Mesenchymal stem cell (in vitro differentiated cells and primary cell): ENCODE measurements around the gene ZNRF4.

Source experiments
- DNase-seq: peaks from one replicate; pipeline ENCODE4 v3.0.0-alpha.2; 2013
- H2AFZ ChIP-seq: one replicate; pipeline ENCODE4 v1.6.1; 2013; ENCODE audit warnings: low read depth, mild to moderate bottlenecking, control low read depth, inconsistent platforms, low read length, moderate library complexity
- H2AK5ac ChIP-seq: 2 replicates; pipeline ENCODE4 v1.6.1; 2013; ENCODE audit warnings: low read length, moderate library complexity, mild to moderate bottlenecking, inconsistent platforms; ENCODE audit not compliant: severe bottlenecking
- H2BK120ac ChIP-seq: one replicate; pipeline ENCODE4 v1.6.1; 2013; ENCODE audit warnings: low read depth, mild to moderate bottlenecking, inconsistent platforms, low read length, moderate library complexity
- H2BK12ac ChIP-seq, 2 experiments: one replicate each; pipeline ENCODE4 v1.6.1; 2013; ENCODE audit warnings: inconsistent platforms in 2 of 2, low read length in 2 of 2, mild to moderate bottlenecking in 2 of 2, moderate library complexity in 2 of 2, control low read depth in 1 of 2
- H2BK15ac ChIP-seq: one replicate; pipeline ENCODE4 v1.6.1; 2013; ENCODE audit warnings: mild to moderate bottlenecking, low read depth, inconsistent platforms; ENCODE audit not compliant: poor library complexity, severe bottlenecking
- H2BK5ac ChIP-seq: 2 replicates; pipeline ENCODE4 v1.6.1; 2013; ENCODE audit warnings: low read depth, mild to moderate bottlenecking, low read length, control low read depth, inconsistent platforms; ENCODE audit not compliant: poor library complexity, severe bottlenecking
- H3K14ac ChIP-seq, 2 experiments: one replicate each; pipeline ENCODE4 v1.6.1; 2013; ENCODE audit warnings: inconsistent platforms in 2 of 2, low read length in 2 of 2, control low read depth in 1 of 2, mild to moderate bottlenecking in 1 of 2, moderate library complexity in 1 of 2
- H3K18ac ChIP-seq, 2 experiments: one replicate each; pipeline ENCODE4 v1.6.1; 2013; ENCODE audit warnings: inconsistent platforms in 2 of 2, low read length in 2 of 2, control low read depth in 1 of 2, low read depth in 1 of 2, mild to moderate bottlenecking in 1 of 2
- H3K23ac ChIP-seq, 2 experiments: one replicate each; pipeline ENCODE4 v1.6.1; 2013; ENCODE audit warnings: inconsistent platforms in 2 of 2, low read length in 2 of 2, mild to moderate bottlenecking in 2 of 2, moderate library complexity in 2 of 2, control low read depth in 1 of 2
- H3K27ac ChIP-seq: 2 replicates; pipeline ENCODE4 v1.5.1; 2013; ENCODE audit warnings: mild to moderate bottlenecking, moderate library complexity, low read length, control low read depth, inconsistent platforms; ENCODE audit not compliant: poor library complexity, severe bottlenecking
- H3K27me3 ChIP-seq, 2 experiments: 2 replicates each; pipeline versions ENCODE4 v1.6.1 to v1.7.0; 2013; ENCODE audit warnings: low read length in 2 of 2, mild to moderate bottlenecking in 2 of 2, moderate library complexity in 2 of 2, control low read depth in 1 of 2, inconsistent platforms in 1 of 2; ENCODE audit not compliant: control insufficient read depth in 1 of 2, insufficient read depth in 1 of 2
- H3K36me3 ChIP-seq, 2 experiments: 2 replicates each; pipeline versions ENCODE4 v1.6.1 to v1.7.0; 2013; ENCODE audit warnings: low read length in 2 of 2, control low read depth in 1 of 2, inconsistent platforms in 1 of 2, low read depth in 1 of 2, mild to moderate bottlenecking in 1 of 2; ENCODE audit not compliant: insufficient read depth in 2 of 2, control insufficient read depth in 1 of 2
- H3K4ac ChIP-seq, 2 experiments: one replicate each; pipeline ENCODE4 v1.6.1; 2013; ENCODE audit warnings: inconsistent platforms in 2 of 2, low read length in 2 of 2, mild to moderate bottlenecking in 2 of 2, moderate library complexity in 2 of 2, control low read depth in 1 of 2, low read depth in 1 of 2
- H3K4me1 ChIP-seq: 2 replicates; pipeline ENCODE4 v1.6.1; 2013; ENCODE audit warnings: low read depth, low read length, control low read depth; ENCODE audit not compliant: control insufficient read depth, insufficient read depth
- H3K4me2 ChIP-seq: 2 replicates; pipeline ENCODE4 v1.6.1; 2013; ENCODE audit warnings: low read length, mild to moderate bottlenecking, inconsistent platforms; ENCODE audit not compliant: poor library complexity, severe bottlenecking
- H3K4me3 ChIP-seq, 2 experiments: 2 replicates each; pipeline versions ENCODE4 v1.5.1 to v1.7.0; 2013; ENCODE audit warnings: low read length in 2 of 2, mild to moderate bottlenecking in 2 of 2, control low read depth in 1 of 2, low read depth in 1 of 2; ENCODE audit not compliant: insufficient read depth in 1 of 2
- H3K79me1 ChIP-seq: replicated peaks from 2 replicates; pipeline ENCODE4 v1.6.1; 2013; ENCODE audit warnings: mild to moderate bottlenecking, control low read depth, low read length, inconsistent platforms; ENCODE audit not compliant: poor library complexity, severe bottlenecking
- H3K9ac ChIP-seq: 2 replicates; pipeline ENCODE4 v1.7.0; 2013; ENCODE audit warnings: mild to moderate bottlenecking, low read length, moderate library complexity
- H3K9me3 ChIP-seq: 2 replicates; pipeline ENCODE4 v1.7.0; 2013; ENCODE audit warnings: mild to moderate bottlenecking, low read length; ENCODE audit not compliant: control insufficient read depth
- H4K8ac ChIP-seq: one replicate; pipeline ENCODE4 v1.6.1; 2013; ENCODE audit warnings: inconsistent platforms, mild to moderate bottlenecking, low read length, moderate library complexity
- H4K91ac ChIP-seq: one replicate; pipeline ENCODE4 v1.6.1; 2013; ENCODE audit warnings: mild to moderate bottlenecking, low read length, inconsistent platforms
- WGBS: methylation state at CpG from one replicate; pipeline ENCODE4 v1.1.7; 2013; ENCODE audit warnings: mixed read lengths; 5-methylcytosine and 5-hydroxymethylcytosine counted together

The ZNRF4 gene

GRCh38 chr19:5489551-5489950 is 34.3 kb downstream of the ZNRF4 start:
- Histone ChIP-seq H4K8ac (no peak overlapping the region), H3K27ac (no peak overlapping the region), H2AK5ac (no peak overlapping the region), H3K18ac (no peak overlapping the region), H3K27me3 (peaks cover 36 to 68% of the 10 kb centered on the region in 2 experiments), H2AFZ (no peak overlapping the region), H3K4me2 (no peak overlapping the region), H3K4ac (no peak overlapping the region), H3K9ac (no peak overlapping the region), H3K4me1 (no peaks in the 10 kb centered on the region), H3K79me1 (no peaks in the 10 kb centered on the region), H2BK15ac (no peak overlapping the region), H3K9me3 (no peaks in the 10 kb centered on the region), H2BK5ac (no peak overlapping the region), H2BK120ac (peak overlapping the region; percentile 8), H3K14ac (no peak overlapping the region), H2BK12ac (no peak overlapping the region), H3K4me3 (no peak overlapping the region), H4K91ac (no peak overlapping the region), H3K36me3 (no peaks in the 10 kb centered on the region), H3K23ac (no peak overlapping the region)
- DNase-seq: no peak
- 84% methylated on average over 18 of the region's 18 CpGs for WGBS

- Histone ChIP-seq H2BK12ac (no peak overlapping the region), H3K9me3 (no peaks in the 10 kb centered on the region), H2BK120ac (no peak overlapping the region), H3K23ac (no peak overlapping the region), H3K14ac (no peak overlapping the region), H3K18ac (no peak overlapping the region), H3K27me3 (peaks cover 29 to 69% of the 10 kb centered on the region in 2 experiments), H3K4ac (no peak overlapping the region), H4K8ac (no peak overlapping the region), H3K9ac (no peak overlapping the region), H2BK5ac (no peak overlapping the region), H2BK15ac (no peak overlapping the region), H2AK5ac (no peak overlapping the region), H3K4me2 (no peak overlapping the region), H3K79me1 (no peaks in the 10 kb centered on the region), H3K27ac (no peak overlapping the region), H4K91ac (no peak overlapping the region), H3K36me3 (no peaks in the 10 kb centered on the region), H3K4me3 (no peak overlapping the region), H3K4me1 (no peaks in the 10 kb centered on the region), H2AFZ (no peak overlapping the region)
- 89% methylated on average over 9 of the region's 12 CpGs for WGBS
- DNase-seq: no peak
Measured at GRCh38 chr19:5491565-5491964, 36.3 kb downstream of the ZNRF4 start.

GRCh38 chr19:5492281-5492634 is 37.0 kb downstream of the ZNRF4 start:
- H3K9ac ChIP-seq: no peak overlapping the region
- H3K36me3 ChIP-seq: no peaks in the 10 kb centered on the region

GRCh38 chr19:5492635-5493409 is 37.6 kb downstream of the ZNRF4 start:
- Histone ChIP-seq H4K8ac (peak overlapping the region; percentile 54), H3K9me3 (no peaks in the 10 kb centered on the region), H2AFZ (no peak overlapping the region), H3K4me2 (no peak overlapping the region), H3K18ac (no peak overlapping the region), H3K4me3 (no peak overlapping the region), H2AK5ac (no peak overlapping the region), H3K9ac (no peak overlapping the region), H3K27ac (no peak overlapping the region), H2BK120ac (no peak overlapping the region), H3K79me1 (no peaks in the 10 kb centered on the region), H2BK15ac (no peak overlapping the region), H2BK12ac (no peak overlapping the region), H3K36me3 (no peaks in the 10 kb centered on the region), H3K4me1 (no peaks in the 10 kb centered on the region), H3K14ac (no peak overlapping the region), H3K4ac (no peak overlapping the region), H2BK5ac (no peak overlapping the region), H3K27me3 (peaks cover 38 to 69% of the 10 kb centered on the region in 2 experiments), H3K23ac (no peak overlapping the region), H4K91ac (no peak overlapping the region)
- WGBS: 64% methylated on average over 29 of the region's 31 CpGs
- no peak for DNase-seq

More at GRCh38 chr19:5492281-5492634, 37.0 kb downstream of the ZNRF4 start:
- no peak overlapping the region for H3K14ac ChIP-seq
- no peak overlapping the region for H3K4ac ChIP-seq
- H2BK120ac ChIP-seq: no peak overlapping the region
- no peak overlapping the region for H2BK15ac ChIP-seq
- H3K4me3 ChIP-seq: no peak overlapping the region
- no peaks in the 10 kb centered on the region for H3K4me1 ChIP-seq
- no peaks in the 10 kb centered on the region for H3K9me3 ChIP-seq
- H2BK5ac ChIP-seq: no peak overlapping the region
- H2AFZ ChIP-seq: no peak overlapping the region
- no peak overlapping the region for H3K18ac ChIP-seq
- no peak overlapping the region for H3K27ac ChIP-seq
- peak overlapping the region; percentile 54 for H4K8ac ChIP-seq
- H3K79me1 ChIP-seq: no peaks in the 10 kb centered on the region
- H3K4me2 ChIP-seq: no peak overlapping the region
- peaks cover 32 to 67% of the 10 kb centered on the region in 2 experiments for H3K27me3 ChIP-seq
- no peak overlapping the region for H2AK5ac ChIP-seq
- WGBS: 75% methylated on average over 8 of the region's 8 CpGs
- H2BK12ac ChIP-seq: no peak overlapping the region
- DNase-seq: no peak
- no peak overlapping the region for H4K91ac ChIP-seq
- no peak overlapping the region for H3K23ac ChIP-seq
